IMR-90 (cell line): ENCODE results near the gene TAF1B. TPM values are rescaled to one million over a fixed set of nuclear protein-coding genes. Genes with fewer than 3 reads are reported as not detected.

Experiments
- ATAC-seq: fragments of 200-7000 bp; cut with Tn5 transposase; 2 replicates; pipeline ENCODE4 v1.9.1; 2020; ENCODE audit warnings: low read depth, mild to moderate bottlenecking, moderate library complexity
- BruUV-seq: library from RNA; stranded (reverse); fragments of 400-500 nt; replicated peaks from 2 replicates; lab custom pipeline; 2021; lab: Mats Ljungman, UMichigan
- CTCF ChIA-PET: fragments of 300-600 bp; formaldehyde crosslinking; extraction: SDS; loops from one replicate; lab custom pipeline; 2021; ENCODE audit warnings: antibody characterized with exemption; lab: Yijun Ruan, JAX
- POLR2A ChIA-PET: fragments of 300-600 bp; sonication (Branson Sonifier 250); formaldehyde crosslinking; loops from one replicate; lab custom pipeline; 2022; ENCODE audit warnings: antibody characterized with exemption; ENCODE audit not compliant: unreplicated experiment; lab: Charles Lee
- DNase-seq: peaks from one replicate; pipeline ENCODE4 v3.0.0; 2013
- H2AFZ ChIP-seq: replicated peaks from 2 replicates; pipeline ENCODE3; 2013; ENCODE audit warnings: low read length, mild to moderate bottlenecking; ENCODE audit not compliant: poor library complexity
- H2AK5ac ChIP-seq: 2 replicates; pipeline ENCODE4 v1.6.1; 2013; ENCODE audit warnings: low read depth, low read length, inconsistent platforms
- H2AK9ac ChIP-seq: replicated peaks from 2 replicates; pipeline ENCODE3; 2013; ENCODE audit warnings: mild to moderate bottlenecking, low read depth, low read length, moderate library complexity; ENCODE audit not compliant: poor library complexity
- H2BK120ac ChIP-seq: 2 replicates; pipeline ENCODE4 v1.6.1; 2013; ENCODE audit warnings: low read depth, low read length, inconsistent platforms
- H2BK15ac ChIP-seq: 3 replicates; pipeline ENCODE4 v1.6.1; 2013; ENCODE audit warnings: low read depth, low read length, inconsistent platforms
- H2BK20ac ChIP-seq: 2 replicates; pipeline ENCODE4 v1.6.1; 2013; ENCODE audit warnings: low read depth, mild to moderate bottlenecking, inconsistent platforms, low read length, moderate library complexity
- H2BK5ac ChIP-seq: 2 replicates; pipeline ENCODE4 v1.6.1; 2013; ENCODE audit warnings: mild to moderate bottlenecking, low read depth, low read length, inconsistent platforms; ENCODE audit not compliant: poor library complexity, severe bottlenecking
- H3K14ac ChIP-seq: replicated peaks from 2 replicates; pipeline ENCODE4 v1.6.1; 2013; ENCODE audit warnings: low read depth, low read length, inconsistent platforms
- H3K18ac ChIP-seq: 2 replicates; pipeline ENCODE4 v1.6.1; 2013; ENCODE audit warnings: low read depth, low read length, control low read depth
- H3K23ac ChIP-seq: 2 replicates; pipeline ENCODE4 v1.6.1; 2013; ENCODE audit warnings: low read depth, low read length, inconsistent platforms
- H3K27ac ChIP-seq: 2 replicates; pipeline ENCODE4 v1.5.1; 2013; ENCODE audit warnings: mild to moderate bottlenecking, control low read depth, low read length; ENCODE audit not compliant: insufficient read depth
- H3K27me3 ChIP-seq: 2 replicates; pipeline ENCODE4 v1.6.1; 2013; ENCODE audit warnings: low read length; ENCODE audit not compliant: control insufficient read depth, insufficient read depth
- H3K36me3 ChIP-seq: 2 replicates; pipeline ENCODE4 v1.6.1; 2013; ENCODE audit warnings: low read length, mixed read lengths; ENCODE audit not compliant: control insufficient read depth, insufficient read depth
- H3K4ac ChIP-seq: 2 replicates; pipeline ENCODE4 v1.6.1; 2013; ENCODE audit warnings: low read depth, low read length, inconsistent platforms
- H3K4me1 ChIP-seq: 2 replicates; pipeline ENCODE4 v1.6.1; 2013; ENCODE audit warnings: low read length, mixed read lengths; ENCODE audit not compliant: control insufficient read depth, insufficient read depth
- H3K4me2 ChIP-seq: 2 replicates; pipeline ENCODE4 v1.6.1; 2013; ENCODE audit warnings: low read depth, mild to moderate bottlenecking, control low read depth, low read length, moderate library complexity
- H3K4me3 ChIP-seq: 2 replicates; pipeline ENCODE4 v1.5.1; 2013; ENCODE audit warnings: low read depth, mild to moderate bottlenecking, control low read depth, low read length, moderate library complexity; ENCODE audit not compliant: insufficient read depth
- H3K56ac ChIP-seq: 2 replicates; pipeline ENCODE4 v1.6.1; 2013; ENCODE audit warnings: low read length, inconsistent platforms; ENCODE audit not compliant: insufficient read depth; ENCODE audit errors: extremely low read depth
- H3K79me1 ChIP-seq, 2 experiments: 2 replicates each; pipeline ENCODE4 v1.6.1; 2013; ENCODE audit warnings: low read length in 2 of 2, inconsistent platforms in 1 of 2, low read depth in 1 of 2
- H3K9ac ChIP-seq: 2 replicates; pipeline ENCODE4 v1.6.1; 2013; ENCODE audit warnings: low read depth, low read length, control low read depth
- H3K9me1 ChIP-seq: 2 replicates; pipeline ENCODE4 v1.6.1; 2013; ENCODE audit warnings: low read length, inconsistent platforms; ENCODE audit not compliant: insufficient read depth
- H3K9me3 ChIP-seq: 2 replicates; pipeline ENCODE4 v1.6.1; 2013; ENCODE audit warnings: low read length; ENCODE audit not compliant: control insufficient read depth, insufficient read depth
- H4K20me1 ChIP-seq: 2 replicates; pipeline ENCODE4 v1.6.1; 2013; ENCODE audit warnings: low read length, inconsistent platforms; ENCODE audit not compliant: insufficient read depth
- H4K5ac ChIP-seq: 2 replicates; pipeline ENCODE4 v1.6.1; 2013; ENCODE audit warnings: mild to moderate bottlenecking, low read depth, low read length, control low read depth
- H4K8ac ChIP-seq, 2 experiments: 2 replicates each; pipeline ENCODE4 v1.6.1; 2013; ENCODE audit warnings: low read depth in 2 of 2, low read length in 2 of 2, control low read depth in 1 of 2, inconsistent platforms in 1 of 2
- H4K91ac ChIP-seq: 2 replicates; pipeline ENCODE4 v1.6.1; 2013; ENCODE audit warnings: low read depth, low read length, inconsistent platforms; ENCODE audit not compliant: insufficient read depth
- CHD1 ChIP-seq: IDR thresholded peaks from 2 replicates; pipeline ENCODE4 v1.6.1; 2012; ENCODE audit warnings: low read depth, low read length, improper control_type of control experiment
- ELK1 ChIP-seq: fragments of 150-350 bp; IDR thresholded peaks from 2 replicates; pipeline ENCODE4 v1.6.1; 2016; ENCODE audit warnings: low read depth, mild to moderate bottlenecking, low read length, moderate library complexity, borderline replicate concordance
- MAFK ChIP-seq: IDR thresholded peaks from 2 replicates; pipeline ENCODE4 v1.6.1; 2012; ENCODE audit warnings: low read depth, low read length, improper control_type of control experiment
- POLR2A ChIP-seq: IDR thresholded peaks from 2 replicates; pipeline ENCODE4 v1.6.1; 2012; ENCODE audit warnings: mild to moderate bottlenecking, low read depth, low read length
- RCOR1 ChIP-seq: IDR thresholded peaks from 2 replicates; pipeline ENCODE4 v1.6.1; 2012; ENCODE audit warnings: mild to moderate bottlenecking, low read length, improper control_type of control experiment; ENCODE audit not compliant: insufficient replicate concordance
- RFX5 ChIP-seq: IDR thresholded peaks from 2 replicates; pipeline ENCODE4 v1.8.0; 2012; ENCODE audit warnings: low read depth, mild to moderate bottlenecking, low read length, moderate library complexity
- WGBS, 2 experiments: methylation state at CpG; one replicate each; pipeline versions ENCODE4 v1.1.5 to v1.1.7; 2013; ENCODE audit warnings: missing lambda C conversion rate in 2 of 2; ENCODE audit not compliant: insufficient read length in 1 of 2; ENCODE audit errors: extremely low coverage in 2 of 2; 5-methylcytosine and 5-hydroxymethylcytosine counted together
- dilution Hi-C: fragments of 300-500 bp; cut with HindIII; formaldehyde crosslinking; loops from one replicate; pipeline ENCODE4 v1.14.3; 2018; ENCODE audit warnings: low sequenced_read_pairs; ENCODE audit not compliant: unreplicated experiment
- in situ Hi-C: fragments of 300-500 bp; cut with MboI; formaldehyde crosslinking; loops from 3 replicates; pipeline ENCODE4 v1.14.3; 2019; ENCODE audit warnings: low sequenced_read_pairs, inconsistent platforms, mixed read lengths
- intact Hi-C: fragments of 100-400 bp; cut with micrococcal nuclease; formaldehyde crosslinking; loops from 2 replicates; pipeline ENCODE4 v1.10.0; 2022
- polyA plus RNA-seq, 3 experiments: library from polyadenylated mRNA; depleted of rRNA; stranded (reverse); fragments of >200 nt; gene quantifications; 2 replicates each; pipeline ENCODE4 v1.2.3, GENCODE V29; 2012; ENCODE audit warnings: low replicate concordance in 1 of 3
- total RNA-seq: library from RNA; depleted of rRNA; stranded (reverse); fragments of >200 nt; gene quantifications from 2 replicates; pipeline ENCODE4 v1.2.3, GENCODE V29; 2012

TAF1B gene
- total and polyA plus RNA-seq, 2 of the 4 experiments (the other 2 are of a cell fraction), result 8.4 to 19.9 TPM

- Histone ChIP-seq H3K18ac (no peak overlapping the region), H2BK20ac (no peak overlapping the region), H3K9me3 (no peaks in the 10 kb centered on the region), H3K4ac (no peak overlapping the region), H2BK5ac (no peak overlapping the region), H4K20me1 (no peaks in the 10 kb centered on the region), H2AFZ (no peak overlapping the region), H3K27ac (no peak overlapping the region), H2AK5ac (no peak overlapping the region), H4K8ac (no peak overlapping the region), H3K4me2 (no peak overlapping the region), H3K9me1 (no peaks in the 10 kb centered on the region; the same call in 1 of the 2 replicates), H2BK120ac (no peak overlapping the region), H3K56ac (no peak overlapping the region), H4K91ac (no peak overlapping the region), H3K36me3 (no peaks in the 10 kb centered on the region), H3K23ac (no peak overlapping the region), H3K27me3 (peaks cover 5% of the 10 kb centered on the region; the same call in 1 of the 2 replicates), H3K14ac (no peak overlapping the region), H4K5ac (no peak overlapping the region), H3K9ac (no peak overlapping the region), H3K4me1 (peaks cover 6% of the 10 kb centered on the region), H3K4me3 (no peak overlapping the region), H2BK15ac (no peak overlapping the region), H2AK9ac (no peak overlapping the region), H3K79me1 (no peaks in the 10 kb centered on the region)
- no TSS peak for BruUV-seq
- WGBS, 2 experiments, result no CpG with 5 or more reads among the region's 3 CpGs
- ATAC-seq (no peak), DNase-seq (no peak)
- dilution Hi-C loops, result no loop called here
- in situ Hi-C loops, result no loop called here
- ChIA-PET POLR2A (no interaction called here), CTCF (no interaction called here)
- TF ChIP-seq POLR2A (no peak), RCOR1 (no peak), ELK1 (no peak), MAFK (no peak), RFX5 (no peak), CHD1 (no peak)
- intact Hi-C loops, result no loop called here
Observed at GRCh38 chr2:9836074-9836473, 7.2 kb upstream of the TAF1B start.
